ENCODE results near the gene OR12D1.

OR12D1 gene

GRCh38 chr6:29465801-29466200, 51.1 kb downstream of the OR12D1 start:
- DNase-seq (ENCODE audit: low spot score): no peak

- DNase-seq (ENCODE audit: low spot score): no peak
Observed at GRCh38 chr6:29466241-29466640, 51.5 kb downstream of the OR12D1 start.
